22Rv1 (cell line): ENCODE results near the gene TRMT1.
A peak's percentile ranks its signal among the peaks of the same experiment; 100 is the strongest.

ENCODE experiments used
- H3K27ac ChIP-seq: fragments of 450-650 bp; 2 replicates; pipeline ENCODE4 v1.5.1; 2017
- ZFX ChIP-seq: fragments of 450-650 bp; IDR thresholded peaks from 2 replicates; pipeline ENCODE4 v1.6.1; 2017; ENCODE audit warnings: antibody characterized with exemption, borderline replicate concordance
- TF ChIP-seq, protein P1 (sequence below): fragments of 450-650 bp; IDR thresholded peaks from 2 replicates; pipeline ENCODE4 v1.5.1; 2017; ENCODE audit warnings: mild to moderate bottlenecking

TRMT1 gene

GRCh38 chr19:13093407-13094105, 23.0 kb downstream of the TRMT1 start:
- TF ChIP-seq, protein P1, sequence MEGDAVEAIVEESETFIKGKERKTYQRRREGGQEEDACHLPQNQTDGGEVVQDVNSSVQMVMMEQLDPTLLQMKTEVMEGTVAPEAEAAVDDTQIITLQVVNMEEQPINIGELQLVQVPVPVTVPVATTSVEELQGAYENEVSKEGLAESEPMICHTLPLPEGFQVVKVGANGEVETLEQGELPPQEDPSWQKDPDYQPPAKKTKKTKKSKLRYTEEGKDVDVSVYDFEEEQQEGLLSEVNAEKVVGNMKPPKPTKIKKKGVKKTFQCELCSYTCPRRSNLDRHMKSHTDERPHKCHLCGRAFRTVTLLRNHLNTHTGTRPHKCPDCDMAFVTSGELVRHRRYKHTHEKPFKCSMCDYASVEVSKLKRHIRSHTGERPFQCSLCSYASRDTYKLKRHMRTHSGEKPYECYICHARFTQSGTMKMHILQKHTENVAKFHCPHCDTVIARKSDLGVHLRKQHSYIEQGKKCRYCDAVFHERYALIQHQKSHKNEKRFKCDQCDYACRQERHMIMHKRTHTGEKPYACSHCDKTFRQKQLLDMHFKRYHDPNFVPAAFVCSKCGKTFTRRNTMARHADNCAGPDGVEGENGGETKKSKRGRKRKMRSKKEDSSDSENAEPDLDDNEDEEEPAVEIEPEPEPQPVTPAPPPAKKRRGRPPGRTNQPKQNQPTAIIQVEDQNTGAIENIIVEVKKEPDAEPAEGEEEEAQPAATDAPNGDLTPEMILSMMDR = peak; percentile 92
- TF ChIP-seq ZFX = no peak
- peak overlapping the region; percentile 52 for H3K27ac ChIP-seq

DNA sequence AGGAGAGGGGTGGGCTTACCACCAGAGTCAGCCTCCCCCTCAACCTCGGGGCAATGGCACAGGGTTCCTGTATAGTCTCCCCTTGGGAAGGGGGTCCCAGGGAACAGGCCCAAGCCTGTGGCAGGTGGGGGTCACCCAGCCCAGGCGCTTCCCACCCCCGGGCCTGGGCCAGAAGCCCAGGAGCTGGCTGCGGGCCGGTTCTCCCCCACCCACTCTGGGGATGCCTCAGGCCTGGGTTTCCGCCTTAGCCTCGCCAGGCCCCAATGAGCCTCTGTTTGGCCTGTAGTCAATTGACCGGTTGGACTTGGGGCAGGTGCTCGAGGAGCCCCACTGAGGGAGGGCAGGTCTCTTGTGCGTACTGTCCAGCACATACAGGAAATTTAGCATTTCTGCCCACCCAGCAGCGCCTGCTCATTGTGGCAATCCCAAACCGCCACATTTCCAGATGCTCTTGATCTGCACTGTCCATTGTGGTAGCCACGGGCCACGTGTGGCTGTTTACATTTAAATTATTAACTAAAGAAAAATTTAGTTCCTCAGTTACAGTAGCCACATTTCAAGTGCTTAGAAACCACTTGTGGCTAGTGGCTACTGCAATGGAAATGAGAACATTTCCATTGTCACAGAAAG, 23.8 kb downstream of the TRMT1 start:
- TF ChIP-seq ZFX = no peak
- TF ChIP-seq, protein P1 = no peak

DNA sequence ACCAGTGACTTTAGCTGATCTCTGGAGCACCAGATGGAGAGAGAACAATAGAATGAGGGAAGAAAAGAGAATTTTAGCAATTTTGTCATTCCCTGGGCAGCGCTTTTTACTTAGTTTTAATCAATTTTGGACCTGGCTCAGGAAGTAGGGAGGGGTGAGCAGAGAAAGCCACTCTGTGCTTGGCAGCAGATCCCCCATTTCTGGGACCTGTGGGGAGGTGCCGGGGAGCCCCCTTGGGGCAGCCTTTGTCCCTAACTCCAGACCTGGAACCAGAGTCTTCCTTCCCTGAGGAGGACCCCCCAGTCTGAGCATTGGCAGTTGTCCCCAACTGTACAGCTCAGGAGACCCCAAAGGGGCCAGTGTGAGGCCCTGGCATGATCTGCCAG, 24.4 kb downstream of the TRMT1 start:
- H3K27ac ChIP-seq = peak overlapping the region; percentile 52; the same call in 1 of the 2 replicates
- TF ChIP-seq ZFX = no peak
- TF ChIP-seq, protein P1 = no peak

More for the DNA sequence above, 23.8 kb downstream of the TRMT1 start:
- H3K27ac ChIP-seq = peak overlapping the region; percentile 52

- peak overlapping the region; percentile 32 for H3K27ac ChIP-seq
- no peak for TF ChIP-seq ZFX
- TF ChIP-seq, protein P1 = no peak
These were observed 25.0 kb downstream of the TRMT1 start for GRCh38 chr19:13091400-13092157.

GRCh38 chr19:13090511-13091231, 25.9 kb downstream of the TRMT1 start:
- TF ChIP-seq, protein P1 = no peak
- TF ChIP-seq ZFX = no peak
- H3K27ac ChIP-seq = peak overlapping the region; percentile 32

DNA sequence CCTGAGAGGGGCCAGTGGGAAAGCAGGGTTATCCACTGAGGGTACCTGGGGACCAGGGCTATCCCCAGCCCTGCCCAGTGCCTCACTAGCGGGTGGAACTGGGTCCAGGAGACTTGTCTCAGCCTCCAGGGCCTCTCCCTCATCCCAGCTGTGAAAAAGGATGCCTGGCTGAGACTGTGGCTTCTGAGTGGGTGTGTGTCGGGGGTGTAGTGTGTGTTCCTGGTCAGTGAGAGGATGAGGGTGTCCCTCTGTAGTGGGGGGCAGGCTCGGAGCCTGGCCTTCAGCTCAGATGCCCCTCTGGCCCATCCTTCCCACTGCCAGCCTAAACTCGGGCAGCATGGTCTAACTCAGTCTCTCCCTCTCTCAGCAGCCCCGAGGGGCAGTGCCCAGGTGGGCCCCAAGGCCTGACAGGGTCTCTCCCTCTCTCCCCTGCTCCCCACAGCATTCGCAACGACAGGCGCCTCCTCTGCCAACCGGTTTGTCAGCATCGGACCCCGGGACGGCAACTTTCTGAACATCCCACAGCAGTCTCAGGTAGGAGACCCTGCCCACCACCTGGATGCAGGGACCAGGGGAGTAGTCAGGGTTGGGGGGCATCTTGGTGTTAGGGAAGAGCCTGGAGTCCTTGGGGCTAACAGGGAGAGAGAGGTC, 26.6 kb downstream of the TRMT1 start:
- H3K27ac ChIP-seq = peak overlapping the region; percentile 32
- TF ChIP-seq, protein P1 = no peak
- no peak for TF ChIP-seq ZFX
